ENCODE measurements around the gene ADRB1. TPM values are rescaled to one million over a fixed set of nuclear protein-coding genes. Genes with fewer than 3 reads are reported as not detected.

ADRB1 gene
- total RNA-seq, 2 donors from 2014 or later, result 0.27 to 0.42 TPM

DNA sequence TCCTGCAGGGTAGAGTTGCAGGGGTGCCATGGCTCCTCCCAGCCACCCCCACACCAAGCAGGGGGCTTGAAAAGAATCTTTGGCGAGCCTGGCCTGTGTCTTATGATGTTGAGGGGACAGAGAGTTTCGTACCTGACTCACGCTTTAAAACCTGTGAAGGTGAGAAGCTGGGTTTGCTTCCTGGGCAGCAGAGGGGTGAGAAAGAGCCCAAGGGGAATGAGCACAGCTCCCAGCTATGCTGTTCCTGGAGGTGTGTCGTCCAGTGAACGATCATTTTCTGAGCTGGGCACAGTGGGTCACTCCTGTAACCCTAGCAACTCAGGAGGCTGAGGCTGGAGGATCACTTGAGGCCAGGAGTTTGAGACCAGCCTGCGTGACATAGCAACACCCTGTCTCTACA, 13.5 kb upstream of the ADRB1 start:
- no peak for ATAC-seq (ENCODE audit: insufficient number of reproducible peaks, low FRiP score, low read depth)

DNA sequence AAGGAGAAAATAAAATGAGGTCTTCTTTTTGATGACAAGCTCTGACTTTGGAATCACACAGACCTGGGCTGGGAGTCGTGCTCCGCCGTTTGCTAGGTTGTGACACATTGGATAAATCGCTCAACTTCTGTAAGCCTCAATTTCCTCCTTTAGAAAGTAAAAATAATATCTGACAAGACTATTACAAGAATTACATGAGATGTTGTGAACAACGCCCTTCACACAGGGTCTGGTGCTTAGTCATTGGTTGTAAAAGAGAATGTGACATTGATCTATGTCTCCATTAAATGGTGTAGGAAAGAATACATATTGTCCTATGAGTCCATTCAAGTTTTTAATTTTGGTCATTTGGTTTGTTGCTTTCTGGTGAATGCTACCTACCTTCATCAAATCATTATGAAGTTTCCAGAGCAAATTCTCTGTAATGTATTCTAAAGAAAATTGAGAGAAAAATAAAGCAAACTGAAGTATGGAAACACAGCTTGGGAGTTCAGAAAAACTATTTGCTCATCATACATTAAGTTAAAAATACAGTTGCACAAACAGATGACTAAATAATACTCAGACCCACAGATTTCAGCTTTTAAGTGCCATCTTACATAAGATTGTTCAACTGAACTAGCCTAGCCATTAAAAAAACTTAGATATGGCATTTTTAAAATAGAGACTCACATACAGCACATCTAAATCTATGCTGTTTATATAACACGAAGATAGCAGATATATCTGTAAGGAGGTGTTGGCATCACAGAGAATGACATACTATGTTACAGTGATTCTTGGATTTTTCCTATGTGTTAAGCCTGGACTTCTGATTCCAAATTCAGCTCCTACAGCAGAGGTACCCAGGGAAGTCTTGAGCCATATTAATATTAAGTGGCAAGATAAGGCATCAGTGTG, 12.3 kb upstream of the ADRB1 start:
- ATAC-seq (ENCODE audit: insufficient number of reproducible peaks, low FRiP score, low read depth) (no peak), DNase-seq (ENCODE audit: low spot score) (no peak)
- H3K27me3 ChIP-seq (replicated peaks; ENCODE audit: insufficient read depth), result no peaks in the 10 kb centered on the region
- TF ChIP-seq, protein P1, sequence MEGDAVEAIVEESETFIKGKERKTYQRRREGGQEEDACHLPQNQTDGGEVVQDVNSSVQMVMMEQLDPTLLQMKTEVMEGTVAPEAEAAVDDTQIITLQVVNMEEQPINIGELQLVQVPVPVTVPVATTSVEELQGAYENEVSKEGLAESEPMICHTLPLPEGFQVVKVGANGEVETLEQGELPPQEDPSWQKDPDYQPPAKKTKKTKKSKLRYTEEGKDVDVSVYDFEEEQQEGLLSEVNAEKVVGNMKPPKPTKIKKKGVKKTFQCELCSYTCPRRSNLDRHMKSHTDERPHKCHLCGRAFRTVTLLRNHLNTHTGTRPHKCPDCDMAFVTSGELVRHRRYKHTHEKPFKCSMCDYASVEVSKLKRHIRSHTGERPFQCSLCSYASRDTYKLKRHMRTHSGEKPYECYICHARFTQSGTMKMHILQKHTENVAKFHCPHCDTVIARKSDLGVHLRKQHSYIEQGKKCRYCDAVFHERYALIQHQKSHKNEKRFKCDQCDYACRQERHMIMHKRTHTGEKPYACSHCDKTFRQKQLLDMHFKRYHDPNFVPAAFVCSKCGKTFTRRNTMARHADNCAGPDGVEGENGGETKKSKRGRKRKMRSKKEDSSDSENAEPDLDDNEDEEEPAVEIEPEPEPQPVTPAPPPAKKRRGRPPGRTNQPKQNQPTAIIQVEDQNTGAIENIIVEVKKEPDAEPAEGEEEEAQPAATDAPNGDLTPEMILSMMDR (IDR thresholded peaks at IDR 0.05), result no peak
- no peak overlapping the region for H3K4me3 ChIP-seq
- H3K4me1 ChIP-seq (ENCODE audit: control insufficient read depth in 1 of 2, low read depth in 2 of 2), result no peaks in the 10 kb centered on the region
- H3K27ac ChIP-seq, result no peak overlapping the region
- no peaks in the 10 kb centered on the region for H3K36me3 ChIP-seq
- H3K9me3 ChIP-seq, result no peaks in the 10 kb centered on the region

More for the DNA sequence above, 13.5 kb upstream of the ADRB1 start:
- TF ChIP-seq, protein P1 (IDR thresholded peaks at IDR 0.05), result no peak
- H3K4me1 ChIP-seq (ENCODE audit: control insufficient read depth in 1 of 2, low read depth in 2 of 2), result no peaks in the 10 kb centered on the region
- no peaks in the 10 kb centered on the region for H3K36me3 ChIP-seq
- no peak for DNase-seq (ENCODE audit: low spot score)
- no peaks in the 10 kb centered on the region for H3K9me3 ChIP-seq
- H3K27ac ChIP-seq, result no peak overlapping the region
- H3K4me3 ChIP-seq, result no peak overlapping the region
- no peaks in the 10 kb centered on the region for H3K27me3 ChIP-seq (replicated peaks; ENCODE audit: insufficient read depth)

DNA sequence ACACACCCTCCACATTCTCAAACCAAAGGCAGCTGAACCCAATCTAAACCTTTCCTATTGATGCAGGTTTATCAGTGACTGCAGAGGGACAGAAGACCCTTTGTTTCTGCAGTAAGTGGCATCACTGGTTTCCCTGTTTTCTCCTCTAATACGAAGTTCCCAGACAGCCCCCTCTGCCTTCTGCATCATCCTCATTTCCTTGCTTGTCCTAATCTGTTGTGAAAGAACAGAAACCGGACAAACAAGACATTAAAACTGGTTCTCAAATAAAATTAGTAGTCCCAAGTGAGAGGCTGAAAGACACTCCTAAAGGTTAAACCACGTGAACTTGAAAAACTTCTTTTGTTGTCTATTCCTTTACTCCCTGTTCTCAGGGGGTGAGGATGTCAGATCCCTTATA, 10.1 kb upstream of the ADRB1 start:
- Histone ChIP-seq H3K9me3 (no peaks in the 10 kb centered on the region), H3K36me3 (no peaks in the 10 kb centered on the region), H3K27me3 (replicated peaks; ENCODE audit: insufficient read depth) (no peaks in the 10 kb centered on the region), H3K27ac (no peak overlapping the region), H3K4me3 (no peak overlapping the region), H3K4me1 (ENCODE audit: control insufficient read depth in 1 of 2, low read depth in 2 of 2) (no peaks in the 10 kb centered on the region)
- ATAC-seq (ENCODE audit: insufficient number of reproducible peaks, low FRiP score, low read depth) (no peak), DNase-seq (ENCODE audit: low spot score) (no peak)
- TF ChIP-seq, protein P1 (IDR thresholded peaks at IDR 0.05), result no peak

DNA sequence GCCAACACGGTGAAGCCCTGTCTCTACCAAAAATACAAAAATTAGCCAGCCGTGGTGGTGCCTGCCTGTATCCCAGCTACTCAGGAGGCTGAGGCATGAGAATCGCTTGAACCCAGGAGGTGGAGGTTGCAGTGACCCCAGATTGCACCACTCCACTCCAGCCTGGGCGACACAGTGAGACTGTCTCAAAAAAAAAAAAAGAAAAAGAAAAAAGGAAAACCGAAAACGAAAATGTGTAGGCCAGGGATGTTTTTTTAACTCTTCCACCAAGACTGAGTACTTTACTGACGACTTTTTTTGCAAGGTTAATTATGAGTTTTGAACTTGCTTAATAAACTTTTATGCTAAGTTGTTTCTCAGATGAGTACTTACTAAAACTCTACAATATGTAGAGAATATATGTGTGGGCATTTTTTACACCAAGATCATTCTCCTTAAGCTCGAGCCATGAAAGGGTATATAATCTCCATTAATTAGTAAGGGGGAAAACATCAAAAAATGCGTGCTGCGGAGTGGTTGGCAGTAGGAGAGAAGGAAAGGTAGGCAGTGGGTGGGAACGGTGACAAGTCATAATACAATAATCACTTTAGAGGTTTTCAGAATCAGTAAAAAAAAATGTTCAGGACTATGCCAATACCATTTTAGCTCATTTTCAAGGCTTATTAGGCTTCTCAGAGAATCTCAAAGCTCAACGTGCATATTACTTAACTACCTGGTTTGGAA, 8.6 kb upstream of the ADRB1 start:
- Histone ChIP-seq H3K27me3 (replicated peaks; ENCODE audit: insufficient read depth) (no peaks in the 10 kb centered on the region), H3K9me3 (no peaks in the 10 kb centered on the region), H3K36me3 (no peaks in the 10 kb centered on the region), H3K4me1 (ENCODE audit: control insufficient read depth in 1 of 2, low read depth in 2 of 2) (no peaks in the 10 kb centered on the region), H3K27ac (no peak overlapping the region), H3K4me3 (no peak overlapping the region)
- ATAC-seq (ENCODE audit: insufficient number of reproducible peaks, low FRiP score, low read depth) (no peak), DNase-seq (ENCODE audit: low spot score) (no peak)
- TF ChIP-seq, protein P1 (IDR thresholded peaks at IDR 0.05), result no peak

DNA sequence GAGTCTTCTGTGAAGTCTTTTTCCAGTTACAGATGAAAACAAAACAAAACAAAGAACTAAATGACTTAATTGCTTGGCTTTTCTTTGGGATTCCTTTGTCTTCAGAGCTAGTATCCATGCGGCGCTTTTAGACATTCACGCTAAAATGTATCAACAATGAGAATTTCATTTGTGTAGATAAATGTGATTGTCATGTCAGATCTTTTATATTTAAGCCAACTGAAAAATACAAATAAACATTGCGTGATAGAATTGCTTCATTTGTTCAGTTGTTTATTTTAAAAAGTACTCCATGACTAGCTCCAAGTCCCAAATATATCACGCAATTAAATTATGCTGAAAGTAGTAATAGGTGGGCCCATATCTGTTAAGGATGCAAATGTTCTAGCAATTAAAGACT, 7.9 kb upstream of the ADRB1 start:
- ATAC-seq (ENCODE audit: insufficient number of reproducible peaks, low FRiP score, low read depth) (no peak), DNase-seq (ENCODE audit: low spot score) (no peak)
- Histone ChIP-seq H3K4me3 (no peak overlapping the region), H3K27me3 (replicated peaks; ENCODE audit: insufficient read depth) (no peaks in the 10 kb centered on the region), H3K4me1 (ENCODE audit: control insufficient read depth in 1 of 2, low read depth in 2 of 2) (no peaks in the 10 kb centered on the region), H3K36me3 (no peaks in the 10 kb centered on the region), H3K27ac (no peak overlapping the region), H3K9me3 (no peaks in the 10 kb centered on the region)
- TF ChIP-seq, protein P1 (IDR thresholded peaks at IDR 0.05), result no peak
